ENCODE data around the gene SRRM2. TPM values are rescaled to one million over a fixed set of nuclear protein-coding genes. Genes with fewer than 3 reads are reported as not detected.

SRRM2 gene
- total RNA-seq, 2 donors from 2014 or later, result 843 to 876 TPM

- Histone ChIP-seq H3K4me1 (ENCODE audit: control insufficient read depth, insufficient read depth, low read length) (no peaks in the 10 kb centered on the region), H3K4me3 (ENCODE audit: low read length) (no peak overlapping the region), H3K27ac (ENCODE audit: low read depth, low read length) (no peak overlapping the region), H3K9me3 (ENCODE audit: control insufficient read depth, low read length) (no peaks in the 10 kb centered on the region), H3K36me3 (ENCODE audit: control insufficient read depth, insufficient read depth, low read length) (no peaks in the 10 kb centered on the region), H3K27me3 (ENCODE audit: control insufficient read depth, insufficient read depth, low read length, poor library complexity, severe bottlenecking) (no peaks in the 10 kb centered on the region), H3K9ac (ENCODE audit: extremely low read depth, low read length, poor library complexity, severe bottlenecking) (no peak overlapping the region)
- no peak for DNase-seq
- no peaks in the 10 kb centered on the region for H3K9me3 Mint-ChIP-seq
- H3K27me3 Mint-ChIP-seq (ENCODE audit: insufficient read depth), result peaks cover 2% of the 10 kb centered on the region
- H3K36me3 Mint-ChIP-seq (ENCODE audit: low read depth), result no peaks in the 10 kb centered on the region
- WGBS, 2 experiments (ENCODE audit: insufficient coverage in 1 of 2, insufficient read length in 1 of 2), result 87 to 90% methylated on average over 5 to 6 of the region's 7 CpGs
- H3K4me3 Mint-ChIP-seq, result no peak overlapping the region
- no peak overlapping the region for H3K27ac Mint-ChIP-seq
- no peak for TF ChIP-seq CTCF (conservative IDR thresholded peaks at IDR 0.05)
- H3K4me1 Mint-ChIP-seq, result no peaks in the 10 kb centered on the region
These were observed 28.3 kb upstream of the SRRM2 start for GRCh38 chr16:2724088-2724676.

GRCh38 chr16:2724816-2725348 lies 27.6 kb upstream of the SRRM2 start:
- Histone ChIP-seq H3K27me3 (ENCODE audit: control insufficient read depth, insufficient read depth, low read length, poor library complexity, severe bottlenecking) (no peaks in the 10 kb centered on the region), H3K36me3 (ENCODE audit: control insufficient read depth, insufficient read depth, low read length) (no peaks in the 10 kb centered on the region), H3K27ac (ENCODE audit: low read depth, low read length) (no peak overlapping the region), H3K4me3 (ENCODE audit: low read length) (no peak overlapping the region), H3K4me1 (ENCODE audit: control insufficient read depth, insufficient read depth, low read length) (no peaks in the 10 kb centered on the region), H3K9me3 (ENCODE audit: control insufficient read depth, low read length) (no peaks in the 10 kb centered on the region), H3K9ac (ENCODE audit: extremely low read depth, low read length, poor library complexity, severe bottlenecking) (no peak overlapping the region)
- WGBS, 2 experiments (ENCODE audit: insufficient coverage in 1 of 2, insufficient read length in 1 of 2), result 86 to 96% methylated on average over 7 to 16 of the region's 16 CpGs
- H3K36me3 Mint-ChIP-seq (ENCODE audit: low read depth), result no peaks in the 10 kb centered on the region
- no peak overlapping the region for H3K4me3 Mint-ChIP-seq
- no peak for TF ChIP-seq CTCF (conservative IDR thresholded peaks at IDR 0.05)
- H3K4me1 Mint-ChIP-seq, result no peaks in the 10 kb centered on the region
- DNase-seq, result no peak
- H3K27me3 Mint-ChIP-seq (ENCODE audit: insufficient read depth), result peaks cover 2% of the 10 kb centered on the region
- no peak overlapping the region for H3K27ac Mint-ChIP-seq
- no peaks in the 10 kb centered on the region for H3K9me3 Mint-ChIP-seq

GRCh38 chr16:2726923-2727322 lies 25.5 kb upstream of the SRRM2 start:
- no peaks in the 10 kb centered on the region for H3K36me3 Mint-ChIP-seq (ENCODE audit: low read depth)
- 86 to 97% methylated on average over 3 to 5 of the region's 5 CpGs for WGBS, 2 experiments (ENCODE audit: insufficient coverage in 1 of 2, insufficient read length in 1 of 2)
- no peak overlapping the region for H3K27ac Mint-ChIP-seq

More at GRCh38 chr16:2726923-2727322, 25.5 kb upstream of the SRRM2 start:
- H3K9me3 Mint-ChIP-seq, result no peaks in the 10 kb centered on the region
- H3K4me1 Mint-ChIP-seq, result no peaks in the 10 kb centered on the region
- no peaks in the 10 kb centered on the region for H3K36me3 ChIP-seq (ENCODE audit: control insufficient read depth, insufficient read depth, low read length)
- no peak overlapping the region for H3K4me3 ChIP-seq (ENCODE audit: low read length)
- H3K27me3 Mint-ChIP-seq (ENCODE audit: insufficient read depth), result peaks cover 5% of the 10 kb centered on the region
- DNase-seq, result no peak
- no peaks in the 10 kb centered on the region for H3K27me3 ChIP-seq (ENCODE audit: control insufficient read depth, insufficient read depth, low read length, poor library complexity, severe bottlenecking)
- no peak overlapping the region for H3K27ac ChIP-seq (ENCODE audit: low read depth, low read length)
- no peak overlapping the region for H3K9ac ChIP-seq (ENCODE audit: extremely low read depth, low read length, poor library complexity, severe bottlenecking)
- no peaks in the 10 kb centered on the region for H3K9me3 ChIP-seq (ENCODE audit: control insufficient read depth, low read length)
- no peaks in the 10 kb centered on the region for H3K4me1 ChIP-seq (ENCODE audit: control insufficient read depth, insufficient read depth, low read length)
- no peak overlapping the region for H3K4me3 Mint-ChIP-seq
- TF ChIP-seq CTCF (conservative IDR thresholded peaks at IDR 0.05), result no peak

All from endodermal cell (in vitro differentiated cells).